GM19099 (cell line): ENCODE results near the gene DNAH9.

Source experiments
- POLR2A ChIP-seq: IDR thresholded peaks from 3 replicates; pipeline ENCODE4 v1.6.1; 2011; ENCODE audit warnings: low read depth; ENCODE audit not compliant: insufficient read length; ENCODE audit errors: extremely low read depth

DNAH9 gene

DNA sequence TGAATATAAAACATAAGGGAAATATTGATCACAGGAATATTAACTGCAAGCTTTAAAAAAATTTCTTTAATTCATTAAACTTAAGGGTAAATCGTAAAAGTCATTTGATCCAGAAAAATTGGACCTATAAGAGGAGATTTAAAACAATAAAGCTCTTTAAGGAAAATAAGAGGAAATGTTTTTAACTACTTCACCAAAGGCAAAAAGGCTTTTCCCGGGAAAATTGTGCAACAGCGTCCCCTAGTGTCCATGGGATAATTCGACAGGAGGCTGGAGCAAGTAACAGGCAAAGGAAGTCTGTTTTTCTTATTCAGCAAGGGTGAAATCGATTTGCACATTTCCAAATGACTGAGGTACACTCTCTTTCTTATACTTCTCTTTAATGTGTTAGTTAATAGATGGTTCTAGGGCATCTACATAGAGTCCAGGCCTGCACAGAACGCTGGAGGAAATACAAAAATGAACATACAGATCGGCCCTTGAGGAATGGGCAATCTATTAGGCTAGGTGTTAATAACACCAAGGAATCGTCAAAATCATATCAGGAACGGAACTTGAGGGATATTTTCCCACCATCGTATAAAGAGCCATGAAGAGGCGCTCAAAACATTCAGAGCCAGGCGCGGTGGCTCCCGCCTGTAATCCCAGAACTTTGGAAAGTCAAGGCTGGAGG lies 337.6 kb downstream of the DNAH9 start:
- no peak for TF ChIP-seq POLR2A

DNA sequence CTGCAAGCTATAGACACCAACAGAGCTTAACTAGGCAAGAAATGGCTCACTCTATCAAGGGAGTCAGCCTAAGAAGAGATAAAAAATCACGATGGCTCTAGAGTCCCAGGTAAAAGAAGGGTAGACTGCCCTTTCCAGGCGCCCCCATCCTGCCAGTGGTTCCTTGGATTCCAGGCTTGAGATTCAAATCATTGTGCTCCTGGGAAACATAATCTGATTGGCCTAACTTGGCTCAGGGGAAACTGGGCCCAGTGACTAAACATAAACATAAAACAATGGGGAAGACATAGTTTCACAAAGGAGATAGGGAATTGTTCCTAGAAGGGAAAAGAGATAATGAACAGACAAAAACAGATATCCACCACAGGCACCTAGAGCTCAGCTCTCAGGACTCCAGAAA lies 342.6 kb downstream of the DNAH9 start:
- TF ChIP-seq POLR2A, result no peak

DNA sequence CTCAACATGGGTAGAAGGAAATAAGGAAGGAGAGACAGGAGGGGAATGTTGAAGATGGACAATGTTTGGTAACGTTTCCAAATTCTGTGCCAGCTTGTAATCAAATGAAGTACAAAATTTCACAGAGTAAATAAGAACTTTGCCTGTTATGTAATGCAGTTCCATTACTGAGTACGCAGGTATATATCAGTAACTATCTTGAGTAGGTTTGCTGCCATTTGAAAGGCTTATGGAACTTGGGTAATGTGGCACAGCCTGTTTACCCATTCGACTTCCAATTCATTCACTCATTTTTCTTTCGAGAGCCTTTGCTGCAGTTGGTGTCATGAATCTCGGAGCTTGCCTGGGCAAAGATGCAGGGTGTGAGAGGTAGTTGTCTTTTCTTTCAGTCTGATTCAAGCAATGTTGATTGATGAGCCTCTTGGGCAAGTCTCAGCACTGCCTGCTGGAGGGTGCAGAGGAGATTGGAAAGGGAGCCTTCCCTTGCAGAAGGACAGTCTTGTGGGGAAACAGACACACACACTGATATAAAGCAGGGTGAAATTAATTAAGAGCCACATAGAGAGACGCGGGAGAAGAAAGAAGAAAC lies 345.6 kb downstream of the DNAH9 start:
- no peak for TF ChIP-seq POLR2A

DNA sequence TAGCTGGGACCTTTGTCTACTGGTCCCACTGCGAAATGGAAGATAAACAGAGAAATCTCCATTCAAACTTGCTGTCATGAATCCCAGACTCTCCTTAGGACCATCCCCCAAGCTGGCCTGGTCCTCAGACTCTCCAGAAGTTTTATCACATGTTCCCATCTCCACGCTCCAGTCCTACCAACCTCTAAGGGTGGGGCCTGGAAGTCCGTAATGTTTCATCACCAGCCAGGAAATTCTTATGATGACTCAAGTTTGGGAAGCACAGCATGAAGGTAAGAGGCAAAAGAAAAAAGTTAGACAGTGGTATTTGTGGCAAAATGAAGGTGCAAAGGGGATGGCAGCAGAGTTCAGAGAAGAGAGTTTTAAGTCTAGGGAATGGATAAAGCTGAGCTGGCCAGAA lies 346.3 kb downstream of the DNAH9 start:
- TF ChIP-seq POLR2A, result no peak

DNA sequence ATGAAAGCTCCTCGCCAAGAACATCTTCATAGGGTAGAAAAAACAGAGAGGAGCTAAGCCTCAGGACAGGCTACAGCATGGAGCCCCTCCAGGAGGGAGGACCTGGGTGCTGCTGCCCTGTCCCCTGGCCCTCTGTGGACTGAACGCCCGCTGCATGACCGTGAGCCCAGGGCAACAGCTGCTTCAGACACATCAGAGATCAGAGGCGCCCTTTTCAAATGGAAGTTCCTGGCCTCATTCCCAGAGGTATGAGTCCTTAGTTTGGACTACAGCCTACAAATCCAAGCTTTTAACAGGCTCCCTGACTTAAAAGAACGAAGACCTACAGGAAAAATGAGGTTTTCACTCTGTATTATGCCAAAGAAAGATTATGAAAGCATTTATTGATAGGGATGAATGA lies 350.5 kb downstream of the DNAH9 start:
- no peak for TF ChIP-seq POLR2A

DNA sequence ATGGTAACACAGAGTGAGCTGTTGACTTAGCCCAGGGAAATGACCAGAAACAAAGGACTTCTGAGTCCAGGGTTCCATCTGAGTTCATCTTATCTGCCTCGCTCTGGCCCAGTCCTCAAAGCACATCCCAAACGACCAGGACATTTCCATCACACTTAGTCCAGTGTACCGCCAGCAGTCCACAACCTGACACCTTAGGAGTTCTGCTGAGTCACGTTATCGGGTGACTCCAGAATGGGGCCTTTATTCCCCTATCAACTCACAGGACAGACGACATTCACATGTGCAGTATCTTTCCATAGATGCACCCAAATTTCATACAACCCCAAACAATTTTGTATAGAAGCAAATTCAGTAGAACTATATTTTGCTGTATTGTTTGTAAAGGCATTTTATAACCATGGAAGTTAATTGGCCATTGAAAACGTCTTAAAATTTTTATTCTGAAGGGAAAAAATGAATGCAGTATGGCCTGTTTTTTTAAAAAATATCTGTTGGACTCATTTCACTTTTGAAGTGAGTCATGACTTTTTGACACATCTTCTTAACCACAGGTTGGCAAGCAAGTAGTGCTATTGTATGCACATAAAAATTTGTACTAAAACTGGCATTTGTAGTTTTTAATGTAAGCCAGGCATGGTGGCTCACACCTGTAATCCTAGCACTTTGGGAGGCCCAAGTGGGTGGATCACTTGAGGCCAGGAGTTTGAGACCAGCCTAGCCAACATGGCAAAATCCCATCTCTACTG lies 352.7 kb downstream of the DNAH9 start:
- no peak for TF ChIP-seq POLR2A

DNA sequence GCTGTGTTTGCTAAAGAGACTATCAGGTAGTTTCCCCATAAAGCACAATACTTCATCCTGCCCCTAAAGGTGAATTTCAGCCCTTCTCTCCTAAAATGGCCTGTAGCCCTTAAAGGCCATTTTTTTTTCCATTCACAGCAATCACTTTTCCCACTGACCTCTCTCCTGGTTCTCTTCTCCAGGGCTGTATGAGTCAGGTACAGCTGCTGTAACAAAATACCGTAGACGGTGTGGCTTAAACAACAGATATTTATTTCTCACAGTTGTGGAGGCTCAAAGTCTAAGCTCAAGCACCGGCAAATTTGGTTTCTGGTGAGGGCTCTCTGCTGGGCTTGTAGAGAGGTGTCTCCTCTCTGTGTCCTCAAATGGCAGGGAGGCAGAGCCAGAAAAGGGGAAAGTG lies 354.3 kb downstream of the DNAH9 start:
- no peak for TF ChIP-seq POLR2A

DNA sequence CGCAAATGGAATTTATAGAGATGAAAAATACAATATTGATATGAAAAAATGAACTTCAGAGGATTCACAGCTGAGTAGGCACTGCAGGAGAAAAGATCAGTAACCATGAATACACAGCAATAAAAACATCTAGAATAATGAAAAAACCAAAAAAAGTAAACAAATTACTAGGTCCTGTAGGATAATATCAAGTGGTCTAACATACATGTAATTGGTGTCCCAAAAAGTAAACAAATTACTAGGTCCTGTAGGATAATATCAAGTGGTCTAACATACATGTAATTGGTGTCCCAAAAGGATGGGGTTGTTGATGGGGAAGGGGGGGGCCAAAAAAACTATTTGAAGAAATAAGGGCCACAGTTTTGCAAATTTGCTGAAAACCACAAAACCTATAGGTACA lies 355.7 kb downstream of the DNAH9 start:
- TF ChIP-seq POLR2A, result no peak

DNA sequence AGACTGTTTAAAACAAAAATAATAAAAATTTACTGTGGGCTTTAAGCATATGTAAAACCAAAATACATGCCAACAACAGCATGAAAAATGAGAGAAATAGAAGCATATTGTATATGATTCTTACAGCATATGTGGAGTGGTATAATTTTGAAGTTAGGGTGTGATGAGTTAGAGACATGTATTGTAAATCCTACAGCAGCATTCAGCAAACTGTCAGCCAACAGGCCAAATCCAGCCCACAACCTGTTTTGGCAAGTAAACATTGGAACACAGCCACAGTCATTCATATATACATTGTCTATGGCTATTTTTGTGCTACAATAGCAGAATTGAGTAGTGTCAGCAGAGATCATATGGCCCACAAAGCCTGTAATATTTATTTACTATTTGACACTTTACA lies 356.7 kb downstream of the DNAH9 start:
- no peak for TF ChIP-seq POLR2A

DNA sequence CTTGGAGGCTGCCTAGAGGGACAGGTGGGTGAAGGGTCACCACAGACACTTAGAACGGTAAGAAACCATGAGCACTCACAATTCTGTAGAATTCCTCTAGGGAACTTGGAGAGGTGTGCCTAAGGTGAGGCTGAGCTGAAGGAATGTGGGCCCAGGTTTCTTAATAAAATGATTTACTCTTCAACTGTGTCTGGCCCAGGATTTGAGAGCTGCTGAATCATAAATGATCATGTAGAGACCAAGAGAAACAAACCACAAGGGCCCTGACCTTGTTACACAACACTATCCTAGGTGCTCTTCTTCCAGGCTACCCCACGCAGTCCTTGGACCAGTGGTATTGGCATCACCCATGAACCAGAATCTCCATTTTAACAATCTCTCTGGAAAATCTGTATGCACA lies 371.3 kb downstream of the DNAH9 start:
- TF ChIP-seq POLR2A, result no peak

DNA sequence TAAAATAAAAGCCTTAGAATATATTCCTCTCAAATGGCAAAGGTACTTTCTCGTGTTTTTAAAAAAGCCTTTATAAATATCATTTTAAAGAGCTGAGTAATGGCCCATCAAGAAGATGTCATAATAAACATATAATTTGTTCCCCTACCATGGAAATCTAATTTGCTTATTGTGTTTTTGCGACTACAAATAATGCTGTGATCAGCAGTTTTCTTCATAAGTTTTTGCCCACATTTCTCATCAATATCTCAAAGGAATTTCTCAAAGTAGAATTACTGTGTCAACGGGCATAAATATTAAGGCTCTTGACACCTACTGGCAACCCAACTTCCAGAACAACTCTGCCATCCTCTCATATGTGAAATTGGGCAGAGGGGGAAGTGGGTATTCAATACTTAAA lies 381.5 kb downstream of the DNAH9 start:
- TF ChIP-seq POLR2A, result no peak

DNA sequence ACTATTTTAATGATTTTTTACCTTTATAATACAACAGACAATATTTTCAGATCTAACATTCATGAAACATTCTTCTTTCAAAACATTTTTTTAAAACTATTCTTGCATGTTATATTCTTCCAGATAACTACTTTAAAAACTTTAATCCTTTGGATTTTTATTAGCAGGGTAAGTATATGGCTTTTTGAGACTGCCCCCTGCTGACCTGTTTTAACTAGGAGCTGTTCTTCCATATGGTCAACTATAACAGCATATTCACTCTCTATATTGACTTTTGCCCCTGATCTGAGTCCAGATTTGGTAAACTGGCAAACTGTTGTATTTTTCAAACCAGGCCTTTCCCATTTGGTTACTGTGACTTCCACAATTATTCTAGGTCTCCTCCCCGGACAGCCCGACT lies 382.5 kb downstream of the DNAH9 start:
- TF ChIP-seq POLR2A, result no peak

DNA sequence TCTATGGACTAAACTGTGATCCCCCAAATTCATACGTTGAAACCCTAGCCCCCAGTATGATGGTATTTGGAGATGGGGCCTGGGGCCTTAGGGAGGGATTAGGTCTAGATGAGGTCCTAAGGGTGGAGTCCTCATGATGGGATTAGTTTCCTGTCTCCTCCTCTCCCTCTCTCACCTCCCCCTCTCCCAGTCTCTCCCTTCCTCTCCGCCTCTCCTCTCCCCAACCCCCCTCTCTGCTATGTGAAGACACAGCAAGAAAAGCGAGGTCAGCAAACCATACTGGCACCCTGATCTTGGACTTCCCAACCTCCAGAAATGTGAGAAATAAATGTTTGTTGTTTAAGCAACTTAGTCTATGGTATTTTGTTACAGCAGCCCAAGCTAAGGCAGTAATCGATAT lies 383.6 kb downstream of the DNAH9 start:
- TF ChIP-seq POLR2A, result no peak

DNA sequence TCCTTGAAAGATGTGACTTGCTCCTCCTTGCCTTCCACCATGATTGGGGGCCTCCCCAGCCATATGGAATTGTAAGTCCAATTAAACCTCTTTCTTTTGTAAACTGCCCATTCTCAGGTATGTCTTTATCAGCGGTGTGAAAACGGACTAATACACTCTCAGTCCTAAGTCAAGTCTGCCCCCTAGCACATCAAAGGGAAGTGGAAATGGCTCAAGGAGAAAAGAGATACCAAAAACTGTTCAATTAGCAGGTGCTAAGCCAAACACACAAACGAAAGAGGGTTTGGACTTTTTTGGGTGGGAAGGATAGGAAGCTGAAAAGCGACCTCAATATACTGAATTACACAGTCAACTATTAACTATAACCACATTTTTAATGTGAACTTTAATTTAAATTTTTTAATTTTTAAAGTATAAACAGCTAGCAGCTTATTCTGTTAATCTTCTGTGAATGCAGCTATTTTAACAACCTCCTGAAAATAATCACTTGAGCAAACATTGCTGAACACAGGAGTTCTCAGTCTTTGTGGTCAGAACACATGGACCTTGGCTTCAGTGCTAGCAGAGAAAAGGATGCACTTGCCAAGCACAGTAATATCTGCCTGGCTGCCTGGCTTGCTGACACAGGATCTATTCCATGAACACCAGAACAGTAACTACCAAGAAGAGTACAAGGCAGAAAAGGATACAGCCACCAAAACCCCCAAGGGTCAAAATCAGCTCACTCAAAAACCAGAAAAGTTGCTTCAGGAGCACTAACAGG lies 388.1 kb downstream of the DNAH9 start:
- TF ChIP-seq POLR2A, result no peak

DNA sequence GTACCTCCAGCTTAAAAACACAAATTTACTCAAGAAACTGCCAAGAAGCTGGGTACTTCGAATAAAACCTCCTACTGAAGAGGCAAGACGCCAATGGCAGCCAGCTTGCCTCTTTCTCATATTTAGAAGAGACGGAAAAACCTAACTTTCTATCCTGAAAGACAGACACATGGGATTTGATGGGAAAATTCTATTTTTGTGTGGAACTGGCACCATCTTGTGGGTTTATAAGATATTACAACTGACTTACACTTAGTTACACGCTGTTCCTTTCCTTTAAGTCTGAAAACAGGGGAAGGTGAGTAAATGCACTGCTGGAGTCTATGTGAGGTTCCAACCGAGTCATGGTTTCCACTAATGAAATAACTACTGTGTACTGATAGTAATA lies 388.7 kb downstream of the DNAH9 start:
- no peak for TF ChIP-seq POLR2A
